Body of pancreas (tissue), 4 donors: ENCODE data around the gene IQCK. TPM values are rescaled to one million over a fixed set of nuclear protein-coding genes. Genes with fewer than 3 reads are reported as not detected.

Source experiments
- ATAC-seq: fragments of 150-250 bp; one replicate; pipeline ENCODE4 v1.9.1; 2016
- DNase-seq, 4 donors: peaks; one replicate each; pipeline ENCODE4 v3.0.0-alpha.2; 2019
- H3K27ac ChIP-seq, 4 donors: fragments of 200-600 bp; sonication (generic); 1 replicate in 3 of 4; 2 replicates in 1 of 4; pipeline versions ENCODE4 v1.5.1 to v1.6.1; 2016 to 2019; ENCODE audit warnings: mild to moderate bottlenecking in 1 of 4, mixed read lengths in 1 of 4, moderate library complexity in 1 of 4
- H3K27me3 ChIP-seq, 2 donors: fragments of 200-600 bp; sonication (generic); one replicate each; pipeline ENCODE4 v1.6.0; 2016; ENCODE audit warnings: mild to moderate bottlenecking in 1 of 2
- H3K36me3 ChIP-seq, 2 donors: fragments of 200-600 bp; sonication (generic); replicated peaks in 1 of 2; 2 replicates each; pipeline ENCODE4 v1.5.1; 2016; ENCODE audit warnings: low read depth in 2 of 2; ENCODE audit not compliant: insufficient read depth in 1 of 2
- H3K4me1 ChIP-seq: fragments of 200-600 bp; sonication (generic); one replicate; pipeline ENCODE4 v1.6.0; 2016
- H3K4me3 ChIP-seq, 2 donors: fragments of 200-600 bp; sonication (generic); 1 replicate in 1 of 2; 2 replicates in 1 of 2; pipeline ENCODE4 v1.5.1; 2016 to 2019
- H3K9me3 ChIP-seq, 3 donors: fragments of 200-600 bp; sonication (generic); 1 replicate in 2 of 3; 2 replicates in 1 of 3; pipeline ENCODE4 v1.5.1; 2016
- POLR2A ChIP-seq, 3 donors: fragments of 450-650 bp; IDR thresholded peaks; one replicate each; pipeline ENCODE4 v1.6.1; 2016; ENCODE audit warnings: antibody characterized with exemption in 3 of 3, mild to moderate bottlenecking in 2 of 3
- WGBS, 2 donors: methylation state at CpG; one replicate each; pipeline ENCODE4 v1.1.5; 2017; 5-methylcytosine and 5-hydroxymethylcytosine counted together
- intact Hi-C: fragments of 100-400 bp; cut with DNase I; formaldehyde crosslinking; loops from one replicate; pipeline ENCODE4 v1.15.1; 2023
- total RNA-seq, 2 donors: library from RNA; depleted of rRNA; stranded (reverse); fragments of >200 nt; gene quantifications; one replicate each; pipeline ENCODE4 v1.1.0, GENCODE V29; 2016
- TF ChIP-seq, protein P1 (sequence below), 7 experiments: fragments of 450-650 bp in 4 of 7; fragments of 200-600 bp in 3 of 7; sonication (generic) in 3 of 7; IDR thresholded peaks; one replicate each; pipeline ENCODE4 v1.5.1; 2016 to 2019; ENCODE audit warnings: antibody characterized with exemption in 7 of 7

Gene IQCK
- total RNA-seq, 2 donors from 2014 or later, result 10.9 to 52.7 TPM

- Histone ChIP-seq H3K27ac (no peak overlapping the region), H3K27me3 (no peaks in the 10 kb centered on the region), H3K4me3 (no peak overlapping the region), H3K4me1 (no peaks in the 10 kb centered on the region), H3K9me3 (no peaks in the 10 kb centered on the region), H3K36me3 (no peaks in the 10 kb centered on the region)
- no peak for ATAC-seq
- TF ChIP-seq, protein P1, sequence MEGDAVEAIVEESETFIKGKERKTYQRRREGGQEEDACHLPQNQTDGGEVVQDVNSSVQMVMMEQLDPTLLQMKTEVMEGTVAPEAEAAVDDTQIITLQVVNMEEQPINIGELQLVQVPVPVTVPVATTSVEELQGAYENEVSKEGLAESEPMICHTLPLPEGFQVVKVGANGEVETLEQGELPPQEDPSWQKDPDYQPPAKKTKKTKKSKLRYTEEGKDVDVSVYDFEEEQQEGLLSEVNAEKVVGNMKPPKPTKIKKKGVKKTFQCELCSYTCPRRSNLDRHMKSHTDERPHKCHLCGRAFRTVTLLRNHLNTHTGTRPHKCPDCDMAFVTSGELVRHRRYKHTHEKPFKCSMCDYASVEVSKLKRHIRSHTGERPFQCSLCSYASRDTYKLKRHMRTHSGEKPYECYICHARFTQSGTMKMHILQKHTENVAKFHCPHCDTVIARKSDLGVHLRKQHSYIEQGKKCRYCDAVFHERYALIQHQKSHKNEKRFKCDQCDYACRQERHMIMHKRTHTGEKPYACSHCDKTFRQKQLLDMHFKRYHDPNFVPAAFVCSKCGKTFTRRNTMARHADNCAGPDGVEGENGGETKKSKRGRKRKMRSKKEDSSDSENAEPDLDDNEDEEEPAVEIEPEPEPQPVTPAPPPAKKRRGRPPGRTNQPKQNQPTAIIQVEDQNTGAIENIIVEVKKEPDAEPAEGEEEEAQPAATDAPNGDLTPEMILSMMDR (IDR thresholded peaks at IDR 0.05), result no peak
- no peak for TF ChIP-seq POLR2A (IDR thresholded peaks at IDR 0.05)
- DNase-seq, result no peak
- 100% methylated on average over 1 of the region's 1 CpG for WGBS, 2 donors
- intact Hi-C loops, result no loop called here
Measured at GRCh38 chr16:19843371-19843770, 125.3 kb downstream of the IQCK start.

- DNase-seq (no peak), ATAC-seq (no peak)
- Histone ChIP-seq H3K4me1 (no peaks in the 10 kb centered on the region), H3K36me3 (no peaks in the 10 kb centered on the region), H3K4me3 (no peak overlapping the region), H3K27ac (no peak overlapping the region), H3K9me3 (no peaks in the 10 kb centered on the region), H3K27me3 (no peaks in the 10 kb centered on the region)
- no peak for TF ChIP-seq POLR2A (IDR thresholded peaks at IDR 0.05)
- TF ChIP-seq, protein P1 (IDR thresholded peaks at IDR 0.05), result no peak
- 92 to 94% methylated on average over 10 to 11 of the region's 11 CpGs for WGBS, 2 donors
- intact Hi-C loops, result no loop called here
Measured at GRCh38 chr16:19844945-19845641, 127.0 kb downstream of the IQCK start.

GRCh38 chr16:19846436-19846835 is 128.4 kb downstream of the IQCK start:
- intact Hi-C loops, result no loop called here
- H3K4me3 ChIP-seq, result no peak overlapping the region
- no peaks in the 10 kb centered on the region for H3K9me3 ChIP-seq
- DNase-seq, result no peak
- WGBS, 2 donors, result 94 to 95% methylated on average over 5 of the region's 5 CpGs
- H3K36me3 ChIP-seq, result no peaks in the 10 kb centered on the region
- TF ChIP-seq, protein P1 (IDR thresholded peaks at IDR 0.05), result no peak
- no peak for TF ChIP-seq POLR2A (IDR thresholded peaks at IDR 0.05)
- H3K4me1 ChIP-seq, result no peaks in the 10 kb centered on the region
- no peaks in the 10 kb centered on the region for H3K27me3 ChIP-seq
- H3K27ac ChIP-seq, result no peak overlapping the region
- no peak for ATAC-seq

DNA sequence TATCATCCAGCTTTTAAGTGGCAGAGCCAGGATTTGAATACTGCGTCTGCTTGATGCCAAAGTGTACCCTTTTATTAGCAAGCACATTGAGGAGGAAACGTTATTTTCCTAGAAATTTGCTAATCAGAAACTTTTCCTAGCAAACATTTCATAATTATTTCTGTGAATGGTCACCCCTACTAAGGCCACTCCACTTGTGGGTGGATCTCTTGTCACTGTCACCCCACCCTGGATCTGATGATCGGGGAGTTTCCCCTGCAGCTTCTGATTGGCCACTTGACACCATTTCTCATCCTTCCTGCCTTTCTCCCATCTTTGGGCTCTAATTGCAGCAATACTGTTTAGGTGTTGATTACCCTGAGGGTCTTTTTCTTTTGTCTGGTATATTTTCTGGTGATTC is 130.7 kb downstream of the IQCK start:
- Histone ChIP-seq H3K36me3 (no peaks in the 10 kb centered on the region), H3K27ac (no peak overlapping the region), H3K4me3 (no peak overlapping the region), H3K9me3 (no peaks in the 10 kb centered on the region), H3K4me1 (no peaks in the 10 kb centered on the region), H3K27me3 (no peaks in the 10 kb centered on the region)
- intact Hi-C loops, result no loop called here
- no peak for TF ChIP-seq POLR2A (IDR thresholded peaks at IDR 0.05)
- TF ChIP-seq, protein P1 (IDR thresholded peaks at IDR 0.05), result no peak
- no peak for ATAC-seq
- DNase-seq, result no peak
- WGBS, 2 donors, result 83 to 95% methylated on average over 3 of the region's 3 CpGs
